GM23248 (cell line): ENCODE measurements around the gene GOLIM4. TPM values are rescaled to one million over a fixed set of nuclear protein-coding genes. Genes with fewer than 3 reads are reported as not detected.

ENCODE experiments used
- DNase-seq: peaks from one replicate; pipeline ENCODE4 v3.0.0-alpha.2; 2015
- H2AFZ ChIP-seq: fragments of 200-600 bp; sonication (generic); 2 replicates; pipeline ENCODE4 v1.6.1; 2016; ENCODE audit warnings: antibody characterized with exemption
- H3F3A ChIP-seq: fragments of 200-600 bp; sonication (generic); 2 replicates; pipeline ENCODE4 v1.6.1; 2016; ENCODE audit warnings: mild to moderate bottlenecking, antibody characterized with exemption, mixed run types; ENCODE audit not compliant: insufficient read depth
- H3K27ac ChIP-seq: fragments of 200-600 bp; sonication (generic); 2 replicates; pipeline ENCODE4 v1.5.1; 2016; ENCODE audit warnings: mild to moderate bottlenecking
- H3K27me3 ChIP-seq: fragments of 200-600 bp; sonication (generic); replicated peaks from 2 replicates; pipeline ENCODE4 v1.6.1; 2016; ENCODE audit warnings: mild to moderate bottlenecking; ENCODE audit not compliant: insufficient read depth
- H3K36me3 ChIP-seq: fragments of 200-600 bp; sonication (generic); 2 replicates; pipeline ENCODE4 v1.6.1; 2016; ENCODE audit warnings: low read depth, mild to moderate bottlenecking
- H3K4me1 ChIP-seq: fragments of 200-600 bp; sonication (generic); 2 replicates; pipeline ENCODE4 v1.6.1; 2016; ENCODE audit warnings: mild to moderate bottlenecking; ENCODE audit not compliant: insufficient read depth
- H3K4me2 ChIP-seq: fragments of 200-600 bp; sonication (generic); one replicate; pipeline ENCODE4 v1.6.1; 2016; ENCODE audit warnings: mild to moderate bottlenecking; ENCODE audit not compliant: unreplicated experiment
- H3K4me3 ChIP-seq: fragments of 200-600 bp; sonication (generic); 2 replicates; pipeline ENCODE4 v1.5.1; 2016; ENCODE audit warnings: mild to moderate bottlenecking
- H3K79me2 ChIP-seq: fragments of 200-600 bp; sonication (generic); 2 replicates; pipeline ENCODE4 v1.6.1; 2016; ENCODE audit warnings: mild to moderate bottlenecking; ENCODE audit not compliant: insufficient read depth
- H3K9ac ChIP-seq: fragments of 200-600 bp; sonication (generic); 2 replicates; pipeline ENCODE4 v1.6.1; 2016; ENCODE audit warnings: mild to moderate bottlenecking
- H3K9me2 ChIP-seq: fragments of 200-600 bp; sonication (generic); 2 replicates; pipeline ENCODE4 v1.6.1; 2016; ENCODE audit warnings: mixed run types, mild to moderate bottlenecking, moderate library complexity; ENCODE audit not compliant: insufficient read depth
- H3K9me3 ChIP-seq: fragments of 200-600 bp; sonication (generic); one replicate; pipeline ENCODE4 v1.6.1; 2017; ENCODE audit warnings: low read depth
- H4K20me1 ChIP-seq: fragments of 200-600 bp; sonication (generic); 2 replicates; pipeline ENCODE4 v1.6.0; 2016; ENCODE audit not compliant: insufficient read depth
- EZH2 ChIP-seq: fragments of 200-600 bp; sonication (generic); IDR thresholded peaks from 2 replicates; pipeline ENCODE4 v1.6.1; 2018; ENCODE audit warnings: antibody characterized with exemption, mild to moderate bottlenecking; ENCODE audit not compliant: insufficient read depth, poor library complexity, severe bottlenecking
- EZH2phosphoT487 ChIP-seq: fragments of 200-600 bp; sonication (generic); IDR thresholded peaks from 2 replicates; pipeline ENCODE4 v1.6.1; 2018; ENCODE audit warnings: antibody characterized with exemption, moderate library complexity, mild to moderate bottlenecking, low read depth; ENCODE audit not compliant: insufficient read depth
- WGBS, 2 experiments: methylation state at CpG; one replicate each; pipeline ENCODE4 v1.1.6; 2015 to 2017; ENCODE audit warnings: low lambda C conversion rate in 2 of 2, low coverage in 1 of 2; ENCODE audit errors: missing lambda C conversion rate in 2 of 2; 5-methylcytosine and 5-hydroxymethylcytosine counted together
- in situ Hi-C: fragments of 300-500 bp; cut with MboI; formaldehyde crosslinking; loops from 2 replicates; pipeline ENCODE4 v1.15.0; 2020
- polyA plus RNA-seq: library from polyadenylated mRNA; unstranded; fragments of >200 nt; fragmentation: Nextera tagmentation; extraction: Ambion mirVana; gene quantifications from 2 replicates; pipeline ENCODE4 v1.2.1, GENCODE V29; 2016
- total RNA-seq: library from RNA; depleted of rRNA; stranded (reverse); fragments of >200 nt; shearing (Covaris generic); gene quantifications from 2 replicates; pipeline ENCODE4 v1.2.3, GENCODE V29; 2014

GOLIM4 gene
- total and polyA plus RNA-seq, 2 experiments from 2014 or later = 66.8 to 84.4 TPM

- Histone ChIP-seq H4K20me1 (no peaks in the 10 kb centered on the region), H2AFZ (no peak overlapping the region), H3K9me3 (no peaks in the 10 kb centered on the region), H3K27ac (no peak overlapping the region), H3K27me3 (no peaks in the 10 kb centered on the region), H3K4me2 (no peak overlapping the region), H3K79me2 (no peaks in the 10 kb centered on the region), H3K9me2 (no peaks in the 10 kb centered on the region), H3K4me1 (peaks cover 28% of the 10 kb centered on the region), H3K9ac (no peak overlapping the region), H3K4me3 (no peak overlapping the region), H3F3A (peaks cover 22% of the 10 kb centered on the region), H3K36me3 (no peaks in the 10 kb centered on the region)
- WGBS, 2 experiments = 80 to 85% methylated on average over 4 of the region's 4 CpGs
- DNase-seq = no peak
- in situ Hi-C loops = no loop called here
- TF ChIP-seq EZH2phosphoT487 (no peak), EZH2 (no peak)
Measured at GRCh38 chr3:168102735-168103410, 7.1 kb upstream of the GOLIM4 start.

- 52 to 53% methylated on average over 3 of the region's 3 CpGs for WGBS, 2 experiments
- DNase-seq = peak; percentile 75
- Histone ChIP-seq H3K9me2 (no peaks in the 10 kb centered on the region), H3K9ac (peak overlapping the region; percentile 43), H3F3A (peaks cover 36% of the 10 kb centered on the region), H3K27ac (peak overlapping the region; percentile 73), H4K20me1 (no peaks in the 10 kb centered on the region), H3K27me3 (no peaks in the 10 kb centered on the region), H2AFZ (peak overlapping the region; percentile 56), H3K4me1 (peaks cover 39% of the 10 kb centered on the region), H3K36me3 (no peaks in the 10 kb centered on the region), H3K4me2 (peak overlapping the region; percentile 80), H3K9me3 (no peaks in the 10 kb centered on the region), H3K4me3 (peak overlapping the region; percentile 58), H3K79me2 (no peaks in the 10 kb centered on the region)
- in situ Hi-C loops = no loop called here
- no peak for TF ChIP-seq EZH2
- TF ChIP-seq EZH2phosphoT487 = no peak
Measured at GRCh38 chr3:168100777-168101492, 5.2 kb upstream of the GOLIM4 start.

- Histone ChIP-seq H4K20me1 (no peaks in the 10 kb centered on the region), H3K9me2 (no peaks in the 10 kb centered on the region), H3K4me2 (peak overlapping the region; percentile 94), H3K4me1 (peaks cover 57% of the 10 kb centered on the region), H3F3A (peaks cover 51% of the 10 kb centered on the region), H3K9ac (0 out of 2 replicates have a peak overlapping the region, but pooled peaks have one; percentile 95), H2AFZ (peak overlapping the region; percentile 70), H3K27me3 (no peaks in the 10 kb centered on the region), H3K27ac (peak overlapping the region; percentile 97), H3K9me3 (no peaks in the 10 kb centered on the region), H3K79me2 (peaks cover 23% of the 10 kb centered on the region), H3K4me3 (no peak overlapping the region; the same call in 1 of the 2 replicates), H3K36me3 (no peaks in the 10 kb centered on the region)
- no peak for DNase-seq
- in situ Hi-C loops = loop anchor here (25.0 kb wide), 1 partner anchor 1015 kb away; no protein-coding TSS in a partner anchor
- TF ChIP-seq EZH2 (no peak), EZH2phosphoT487 (no peak)
Measured at GRCh38 chr3:168097381-168097780, 1.7 kb upstream of the GOLIM4 start.

GRCh38 chr3:168096210-168096652 lies 507 bp upstream of the GOLIM4 start:
- H3K36me3 ChIP-seq = no peaks in the 10 kb centered on the region
- peaks cover 60% of the 10 kb centered on the region for H3K4me1 ChIP-seq
- 1 to 5% methylated on average over 8 to 17 of the region's 17 CpGs for WGBS, 2 experiments
- H3K79me2 ChIP-seq = peaks cover 35% of the 10 kb centered on the region
- DNase-seq = peak; percentile 96
- H4K20me1 ChIP-seq = no peaks in the 10 kb centered on the region
- H3K27me3 ChIP-seq = no peaks in the 10 kb centered on the region
- in situ Hi-C loops = loop anchor here (25.0 kb wide), 1 partner anchor 1016 kb away; no protein-coding TSS in a partner anchor
- peak overlapping the region; percentile 79 for H3K4me3 ChIP-seq
- peak overlapping the region; percentile 94 for H3K4me2 ChIP-seq
- no peaks in the 10 kb centered on the region for H3K9me2 ChIP-seq
- peak overlapping the region; percentile 70 for H2AFZ ChIP-seq
- H3K27ac ChIP-seq = peak overlapping the region; percentile 97
- TF ChIP-seq EZH2phosphoT487 (no peak), EZH2 (no peak)
- H3K9ac ChIP-seq = peak overlapping the region; percentile 95
- H3K9me3 ChIP-seq = no peaks in the 10 kb centered on the region
- H3F3A ChIP-seq = peaks cover 43% of the 10 kb centered on the region
